ENCODE measurements around the gene TGFBR2.

The TGFBR2 gene

DNA sequence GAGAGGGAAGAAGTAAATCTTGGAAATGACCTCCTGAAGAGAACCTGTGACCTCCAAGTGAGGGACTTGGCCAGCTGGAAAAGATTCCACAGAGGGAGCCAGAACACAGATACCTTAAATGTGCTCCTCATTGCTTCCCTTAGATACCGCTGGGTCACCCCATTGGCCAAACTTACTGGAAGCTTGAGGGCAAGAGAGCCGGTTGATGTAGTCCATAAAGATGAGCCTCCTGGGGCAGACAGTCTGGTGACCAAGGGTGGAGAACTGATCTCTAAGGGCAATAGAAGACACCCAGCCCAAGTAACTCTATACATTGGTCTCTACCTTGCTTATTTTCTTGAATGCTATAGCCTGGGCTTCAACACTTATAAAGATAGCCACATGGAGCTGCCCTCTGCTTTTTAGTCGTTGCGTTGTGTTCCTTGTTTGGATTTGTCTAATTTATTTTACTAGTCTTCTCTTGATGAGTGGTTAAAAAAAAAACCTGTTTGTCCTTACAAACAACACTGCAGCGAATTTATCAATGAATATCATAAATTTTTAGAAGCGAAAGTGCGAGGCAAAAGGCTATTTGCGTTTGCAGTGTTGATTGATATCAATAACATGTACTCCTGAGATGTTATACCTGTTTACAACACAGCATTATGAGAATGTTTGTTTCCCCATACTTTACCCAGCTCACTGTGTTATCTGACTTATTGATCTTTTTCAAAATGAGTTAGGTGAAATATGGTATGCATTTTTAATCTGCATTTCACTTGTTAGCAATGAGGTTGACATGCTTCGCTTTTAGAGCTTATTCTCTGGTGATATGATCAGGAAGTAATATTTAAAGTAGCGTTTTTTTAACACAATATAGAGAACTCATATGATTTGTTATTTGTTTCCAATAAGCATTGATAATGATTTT lies 31.2 kb downstream of the TGFBR2 start:
- no peak for DNase-seq (ENCODE audit: low spot score)

DNA sequence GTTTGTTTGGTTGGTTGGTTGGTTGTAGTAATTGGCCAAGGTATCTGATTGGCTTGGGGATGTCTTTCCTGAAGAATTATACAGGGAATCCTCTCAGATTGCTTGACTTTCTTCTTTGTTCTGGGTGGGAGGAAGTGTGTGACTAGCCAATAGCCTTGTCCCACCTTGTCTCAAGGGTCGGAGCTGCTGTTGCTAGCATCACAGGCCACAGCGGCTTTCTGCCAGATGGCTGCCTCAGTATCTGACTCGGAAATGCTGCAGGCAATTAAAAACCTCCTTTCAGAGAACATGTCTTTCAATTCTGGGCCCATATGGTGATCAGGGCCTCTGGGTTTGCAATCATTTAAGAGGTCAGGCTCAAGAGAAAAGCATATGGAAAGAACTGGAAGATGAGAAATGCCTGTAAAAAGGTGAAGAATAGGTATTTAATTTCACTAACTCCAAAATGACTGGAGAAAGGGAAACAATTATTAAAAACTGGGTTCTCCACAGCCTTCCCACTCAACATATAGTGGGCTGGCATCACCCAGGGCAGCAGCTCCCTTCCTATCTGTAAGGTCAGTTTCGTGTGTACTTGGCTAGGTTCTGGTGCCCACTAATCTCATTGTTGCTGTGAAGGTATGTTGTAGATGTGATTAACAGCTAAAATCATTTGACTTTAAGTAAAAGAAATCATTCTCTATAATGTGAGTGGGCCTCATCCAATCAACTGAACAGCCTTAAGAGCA lies 32.4 kb downstream of the TGFBR2 start:
- DNase-seq (ENCODE audit: low spot score): no peak

DNA sequence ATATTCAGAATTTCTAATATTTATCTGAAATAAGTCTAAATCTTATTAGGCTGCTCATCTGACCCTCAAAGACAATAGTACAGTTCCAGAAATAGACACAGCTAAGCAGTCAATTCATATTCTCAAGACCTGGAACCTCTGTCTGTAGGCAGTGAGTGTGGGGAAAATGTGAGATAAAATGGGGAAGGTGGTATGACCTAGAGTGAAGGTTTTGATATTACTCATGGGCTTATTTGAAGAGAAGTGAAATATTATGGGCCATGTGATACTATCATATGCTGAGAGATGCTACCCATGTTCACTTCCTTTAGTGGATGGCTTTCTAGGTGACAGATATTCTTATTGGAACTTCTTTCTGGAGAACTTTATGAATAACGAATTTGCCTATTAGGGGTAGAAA lies 33.5 kb downstream of the TGFBR2 start:
- DNase-seq (ENCODE audit: low spot score): no peak

DNA sequence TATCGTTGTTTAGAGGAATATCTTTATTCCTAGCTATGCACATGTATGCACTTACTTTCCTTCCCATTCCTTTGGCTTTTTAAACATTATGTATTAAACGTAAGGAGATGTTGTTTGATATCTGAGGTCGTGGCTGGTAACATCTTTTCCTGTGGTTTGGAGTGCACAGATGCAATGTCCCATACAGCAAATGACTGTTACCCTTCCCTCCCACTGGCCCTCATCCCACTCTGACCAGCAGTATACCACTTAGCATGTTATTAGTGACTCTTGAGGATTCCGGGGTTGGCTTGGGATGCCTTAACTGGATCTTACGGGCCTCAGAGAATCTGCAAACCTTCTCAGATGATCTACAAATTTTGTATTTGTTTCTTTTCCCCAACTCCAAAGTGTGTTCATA lies 34.5 kb downstream of the TGFBR2 start:
- DNase-seq (ENCODE audit: low spot score): no peak

DNA sequence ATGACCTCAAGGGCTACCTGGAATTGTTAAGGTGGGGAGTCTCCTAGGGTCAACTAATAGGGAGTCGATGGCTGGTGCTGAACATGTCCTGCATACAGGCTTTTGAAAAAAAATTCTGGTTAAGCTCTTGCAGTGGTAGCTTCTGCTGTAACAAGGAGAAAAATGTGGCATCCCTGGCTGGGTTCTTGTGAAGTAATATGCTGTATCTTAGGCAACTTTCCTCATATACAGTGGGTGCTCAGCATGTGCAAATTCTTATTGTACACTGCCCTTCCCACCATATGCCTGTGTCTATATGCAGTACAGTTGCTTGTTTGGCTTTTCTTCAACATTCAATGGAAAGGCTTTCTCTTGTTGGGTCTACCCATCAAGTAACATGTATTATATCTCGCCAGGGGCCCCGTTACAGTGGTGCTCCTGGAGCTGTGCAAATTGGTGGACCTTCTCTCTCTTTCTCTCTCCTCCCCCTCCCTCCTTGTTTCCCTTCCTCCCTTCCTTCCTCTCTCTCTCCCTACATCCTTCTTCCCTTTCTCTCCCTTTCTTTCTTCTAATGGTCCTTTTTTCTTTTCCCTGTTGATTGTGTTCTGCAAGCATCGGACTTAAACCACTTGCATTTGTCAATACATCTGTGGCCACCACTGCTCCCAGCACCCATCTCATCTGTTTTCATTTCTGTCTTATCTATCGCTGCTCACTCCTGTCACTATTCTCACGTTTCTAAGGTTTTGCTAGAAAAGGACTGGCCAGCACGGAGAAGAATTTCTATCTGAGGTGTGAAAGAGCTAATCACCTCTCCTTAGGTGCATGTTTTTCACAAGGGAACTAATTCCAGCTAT lies 35.2 kb downstream of the TGFBR2 start:
- DNase-seq (ENCODE audit: low spot score): no peak

DNA sequence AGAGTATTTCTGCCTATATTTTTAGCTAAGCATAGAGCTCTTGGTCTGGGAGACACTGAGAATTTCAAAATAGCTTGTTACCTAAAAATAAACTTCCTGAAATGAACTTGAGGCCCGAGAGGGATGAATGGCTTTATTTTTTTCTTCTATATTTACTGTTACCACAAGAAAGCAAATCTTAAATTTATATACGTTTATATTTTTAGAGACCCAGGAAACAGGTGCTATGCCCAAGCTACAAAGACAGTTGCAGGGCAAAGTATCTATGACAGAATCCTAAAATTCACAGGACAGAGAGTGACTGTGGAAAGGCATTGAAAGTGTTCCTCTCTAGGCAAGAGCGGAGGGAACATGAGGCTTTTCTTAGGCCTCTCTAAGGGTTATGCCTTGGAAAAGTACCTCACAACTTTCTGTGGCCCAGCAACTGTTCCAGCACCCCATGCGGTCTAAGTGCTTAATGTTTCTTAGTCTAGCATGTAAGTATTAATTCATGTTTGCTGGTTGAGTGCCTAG lies 36.5 kb downstream of the TGFBR2 start:
- DNase-seq (ENCODE audit: low spot score): no peak

DNA sequence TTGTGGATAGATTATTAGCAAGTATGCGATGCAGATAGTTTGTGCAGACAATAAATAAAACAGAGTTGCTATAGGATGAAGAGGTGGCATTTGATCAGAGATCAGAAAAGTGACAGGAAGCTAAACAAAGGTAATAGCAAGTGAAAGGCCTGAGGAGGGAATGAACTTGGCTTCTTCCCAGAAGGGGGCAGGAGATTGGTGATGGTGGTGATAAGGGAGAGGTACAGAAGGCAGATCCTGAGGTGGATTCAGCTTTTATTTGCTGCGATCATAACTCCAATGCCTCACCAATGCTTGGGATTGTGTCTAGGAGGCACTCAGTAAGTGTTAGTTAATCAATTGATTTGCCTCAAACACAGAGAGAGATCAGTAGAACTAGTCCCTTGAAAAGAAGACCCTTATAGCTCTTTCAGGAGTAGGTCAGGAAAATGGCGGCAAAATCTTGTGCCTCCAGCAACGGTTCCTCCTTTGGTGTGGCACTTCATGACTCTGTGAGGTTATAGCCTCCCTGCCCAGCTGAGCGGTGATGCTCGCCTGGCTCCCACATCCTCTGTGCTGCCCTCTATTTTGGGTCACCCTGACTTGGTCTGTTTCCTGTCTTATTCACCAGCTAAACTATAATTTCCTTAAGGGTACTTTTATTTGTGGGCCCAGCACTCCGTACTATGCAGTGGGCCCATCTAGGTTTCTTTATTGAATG lies 37.5 kb downstream of the TGFBR2 start:
- no peak for DNase-seq (ENCODE audit: low spot score)

DNA sequence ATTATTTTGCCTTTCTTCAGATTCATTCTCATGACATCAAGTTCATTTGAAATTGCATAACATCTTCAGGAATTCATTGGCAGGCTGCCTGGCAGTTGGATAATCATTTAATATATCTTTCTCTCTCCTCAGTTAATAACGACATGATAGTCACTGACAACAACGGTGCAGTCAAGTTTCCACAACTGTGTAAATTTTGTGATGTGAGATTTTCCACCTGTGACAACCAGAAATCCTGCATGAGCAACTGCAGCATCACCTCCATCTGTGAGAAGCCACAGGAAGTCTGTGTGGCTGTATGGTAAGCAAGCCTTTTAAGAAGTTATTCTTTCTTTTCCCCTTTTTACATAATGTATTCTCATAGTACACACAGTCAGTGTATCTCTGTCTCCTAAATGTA lies 38.2 kb downstream of the TGFBR2 start:
- no peak for DNase-seq (ENCODE audit: low spot score)

DNA sequence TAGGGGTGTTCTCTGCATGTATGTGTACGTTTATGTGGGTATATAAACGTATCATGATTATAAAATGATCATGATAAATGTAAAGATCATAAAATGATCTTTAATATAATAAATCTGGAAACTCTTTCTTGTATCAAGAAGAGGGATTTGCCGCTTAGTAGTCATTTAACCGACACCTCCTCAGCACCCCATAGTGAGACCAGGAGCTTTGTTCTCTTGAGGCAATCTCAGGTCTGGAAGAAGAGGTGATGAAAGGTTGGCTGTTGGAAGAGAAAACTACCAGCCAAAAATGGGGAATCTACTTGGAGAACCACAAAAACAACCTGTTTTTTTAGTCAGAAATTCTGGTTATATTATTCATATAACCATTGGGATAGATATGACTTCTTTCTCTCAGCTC lies 38.7 kb downstream of the TGFBR2 start:
- no peak for DNase-seq (ENCODE audit: low spot score)

DNA sequence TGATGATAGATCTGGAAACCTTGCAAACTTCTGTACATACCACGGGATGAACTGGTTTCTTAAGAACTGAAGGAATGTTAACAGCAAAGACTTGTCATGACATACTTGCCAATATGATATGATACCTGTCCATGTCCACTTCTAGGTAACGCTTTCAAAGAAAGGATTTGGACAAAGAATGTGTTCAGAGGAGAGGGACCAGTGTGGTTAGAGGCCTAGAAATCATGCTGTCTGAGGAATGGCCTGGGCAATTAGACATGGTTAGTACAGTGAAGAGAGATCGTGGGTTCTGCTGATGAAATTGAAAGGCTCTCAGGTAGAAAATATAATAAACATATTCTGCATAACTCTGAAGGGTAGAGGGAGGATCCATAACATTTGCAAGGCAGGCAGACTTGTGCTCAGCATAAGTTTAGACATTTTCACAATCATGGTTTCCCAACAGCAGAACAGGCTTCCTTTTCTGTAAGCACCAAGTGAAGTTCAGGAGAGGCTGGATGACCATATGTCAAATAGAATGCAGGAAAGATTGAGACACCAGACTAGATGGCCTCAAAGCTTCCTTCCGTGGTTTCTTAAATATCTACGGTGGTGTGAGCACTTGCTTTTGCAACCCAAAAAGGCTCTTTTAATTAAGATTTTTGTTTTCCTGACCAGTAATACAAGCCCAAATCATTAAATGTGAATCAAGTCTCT lies 39.9 kb downstream of the TGFBR2 start:
- DNase-seq (ENCODE audit: low spot score): no peak

DNA sequence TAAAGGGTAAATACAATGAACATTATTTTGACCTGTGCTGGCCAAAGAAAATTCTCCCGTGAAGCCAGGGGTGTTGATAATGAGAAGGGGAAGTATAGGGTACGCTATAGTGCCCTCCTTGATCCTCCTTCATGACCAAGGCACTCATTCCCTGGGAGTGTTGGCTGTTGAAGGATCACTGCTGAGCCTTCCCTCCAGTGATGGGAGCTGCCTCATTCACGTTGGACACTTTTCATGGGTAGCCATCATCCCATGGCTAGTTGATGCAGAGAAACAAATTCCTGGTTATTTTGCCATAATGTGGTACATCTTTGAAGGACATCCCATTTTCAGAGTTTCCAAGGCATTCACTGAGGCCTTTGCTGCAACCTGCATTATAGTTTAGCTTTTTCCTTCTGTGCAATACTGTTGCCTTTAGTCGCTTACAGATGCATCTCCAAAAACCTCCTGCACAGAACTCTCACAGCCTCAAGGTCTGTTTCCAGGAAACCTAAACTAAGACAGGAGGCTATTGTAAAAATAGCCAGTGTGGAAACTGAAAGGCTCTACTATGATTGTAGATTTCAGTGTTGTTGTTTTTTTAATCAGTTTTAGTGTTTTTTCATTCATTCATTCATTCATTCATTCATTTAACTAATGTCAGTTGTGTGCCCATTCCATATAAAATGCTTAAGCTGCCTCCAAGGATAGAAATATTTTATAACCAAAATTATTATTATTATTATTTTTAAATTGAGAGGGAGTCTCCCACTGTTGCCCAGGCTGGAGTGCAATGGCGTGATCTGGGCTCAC lies 40.8 kb downstream of the TGFBR2 start:
- no peak for DNase-seq (ENCODE audit: low spot score)

DNA sequence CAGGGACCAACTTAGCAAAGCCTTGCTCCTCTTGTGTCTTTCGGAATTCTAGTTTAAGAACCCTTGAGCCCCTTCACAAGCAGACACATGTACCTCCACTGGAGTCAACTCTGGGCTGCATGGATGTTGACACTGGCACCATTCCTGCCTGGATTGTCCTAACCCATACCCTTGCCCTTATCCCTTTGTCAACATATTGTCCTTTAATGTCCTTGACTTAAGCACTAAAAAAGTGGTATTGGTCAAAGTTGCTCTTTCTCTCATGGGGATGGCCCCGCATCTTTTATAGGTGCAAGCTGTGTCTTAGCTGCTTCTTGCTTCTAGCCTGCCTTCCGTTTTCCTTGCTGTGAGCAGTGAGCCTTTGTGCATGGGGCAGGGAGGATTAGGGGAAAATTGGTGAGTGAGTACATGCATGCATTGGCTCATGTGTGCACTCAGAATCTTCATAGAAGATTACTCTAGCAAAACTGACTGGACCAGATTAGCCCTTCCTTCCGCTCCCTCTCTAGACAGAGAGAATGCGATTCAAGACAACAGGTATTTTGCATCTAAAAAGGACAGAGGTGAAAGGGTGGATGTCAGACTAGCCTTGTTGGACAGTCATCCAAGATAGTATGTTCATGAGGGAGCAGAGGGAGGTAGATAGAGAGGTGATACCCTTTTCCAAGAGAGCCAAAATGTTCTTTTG lies 42.4 kb downstream of the TGFBR2 start:
- DNase-seq (ENCODE audit: low spot score): no peak

DNA sequence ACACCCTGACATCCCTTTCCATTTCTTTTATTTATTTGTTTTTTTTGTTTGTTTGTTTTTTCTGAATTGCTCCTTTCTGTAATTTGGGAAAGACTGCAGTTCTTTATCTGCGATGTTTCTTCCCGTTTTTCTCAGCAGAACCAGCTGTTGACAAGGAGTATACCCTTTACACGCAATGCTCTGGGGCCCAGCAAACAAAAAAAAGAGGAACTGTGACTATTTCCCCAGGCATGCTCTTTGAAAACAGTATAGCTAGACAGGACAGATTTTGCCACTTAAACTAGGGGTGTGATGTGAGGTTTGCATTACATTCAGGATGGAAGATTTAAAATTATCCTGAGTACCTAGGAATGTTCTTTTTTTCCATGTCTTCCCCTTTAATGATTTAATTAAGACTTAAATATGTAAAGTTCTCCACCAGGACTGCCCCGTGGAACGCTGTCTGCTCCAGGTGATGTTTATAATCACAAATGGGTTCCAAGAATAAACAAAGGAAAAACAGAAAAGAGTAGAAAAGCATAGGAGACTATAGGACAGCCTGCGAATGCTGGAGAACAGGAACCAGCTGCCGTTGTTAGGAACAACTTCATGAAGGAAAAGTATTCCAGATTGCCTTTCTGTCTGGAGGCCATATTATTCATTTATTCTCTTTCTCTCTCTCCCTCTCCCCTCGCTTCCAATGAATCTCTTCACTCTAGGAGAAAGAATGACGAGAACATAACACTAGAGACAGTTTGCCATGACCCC lies 43.3 kb downstream of the TGFBR2 start:
- DNase-seq (ENCODE audit: low spot score): no peak

DNA sequence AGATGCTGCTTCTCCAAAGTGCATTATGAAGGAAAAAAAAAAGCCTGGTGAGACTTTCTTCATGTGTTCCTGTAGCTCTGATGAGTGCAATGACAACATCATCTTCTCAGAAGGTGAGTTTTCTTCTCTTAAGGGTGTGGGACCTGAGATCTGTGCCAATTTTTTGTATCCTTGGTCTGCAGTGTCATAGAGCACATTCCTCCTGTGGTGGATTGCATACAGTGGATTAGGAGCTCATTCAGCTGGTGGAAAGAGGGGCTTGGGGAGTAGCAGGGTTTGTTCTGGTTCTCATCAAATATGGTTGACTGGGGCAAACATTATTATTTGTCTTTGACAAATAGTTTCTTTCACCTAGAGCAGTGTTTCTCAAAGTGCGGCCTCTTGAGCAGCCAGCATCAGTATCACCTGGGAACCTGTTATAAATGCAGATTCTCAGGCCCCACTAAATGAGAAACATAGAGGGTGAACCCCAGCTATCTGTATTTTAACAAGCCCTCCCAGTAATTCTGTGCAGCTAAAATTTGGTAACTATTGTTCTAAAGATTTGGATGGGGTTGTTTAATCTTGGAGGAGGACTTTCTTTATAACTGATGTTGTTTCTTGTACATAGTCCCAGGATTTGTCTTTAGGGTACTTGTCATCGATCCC lies 44.1 kb downstream of the TGFBR2 start:
- no peak for DNase-seq (ENCODE audit: low spot score)

DNA sequence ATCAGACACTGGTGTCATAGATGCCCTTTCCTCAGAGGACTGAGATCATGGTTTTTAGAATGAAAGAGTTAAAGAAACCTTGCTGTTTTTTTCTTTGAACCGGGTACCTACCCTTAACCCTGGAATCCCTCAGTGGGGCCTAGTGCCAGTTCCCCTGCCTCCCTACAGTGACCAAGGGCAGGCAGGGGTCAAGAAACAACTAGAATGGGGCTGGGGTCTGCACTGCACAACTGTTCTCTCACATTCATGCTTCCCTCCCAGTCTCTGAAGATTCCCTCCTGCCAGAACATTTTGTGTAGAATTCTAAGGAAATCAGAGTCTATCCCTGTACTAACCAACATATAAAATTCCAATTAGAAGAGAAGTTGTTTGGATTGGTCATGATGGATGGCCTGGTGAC lies 47.9 kb downstream of the TGFBR2 start:
- DNase-seq (ENCODE audit: low spot score): no peak

DNA sequence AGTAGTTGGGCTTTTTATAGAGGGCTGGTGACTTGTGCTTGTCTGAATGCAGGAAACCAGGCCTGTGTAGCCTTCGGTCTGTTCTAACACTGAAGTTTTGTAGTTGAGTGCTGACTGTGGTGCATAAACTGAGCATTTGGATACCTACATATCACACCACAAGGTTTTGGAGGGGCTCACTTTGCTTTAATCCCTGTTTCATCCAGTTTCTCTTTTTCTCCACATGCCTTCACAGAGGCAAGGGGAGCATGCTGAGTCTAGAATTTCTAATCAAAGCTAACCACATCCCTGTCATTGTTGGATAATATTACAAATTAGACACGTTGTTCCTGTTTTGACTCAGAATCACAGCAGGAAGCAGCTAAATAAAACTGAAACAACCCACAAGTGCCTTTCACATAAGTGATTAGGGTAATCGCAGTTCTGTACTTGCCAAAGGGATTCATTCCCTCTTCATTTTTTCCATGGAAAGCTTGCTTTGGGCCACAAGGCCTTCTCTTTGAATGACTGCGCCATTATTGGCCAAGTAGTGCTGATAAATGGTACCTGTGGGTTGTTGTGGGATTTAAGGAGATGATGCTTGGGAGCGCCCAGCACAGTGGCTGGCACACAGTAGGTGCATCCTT lies 48.9 kb downstream of the TGFBR2 start:
- DNase-seq (ENCODE audit: low spot score): no peak

DNA sequence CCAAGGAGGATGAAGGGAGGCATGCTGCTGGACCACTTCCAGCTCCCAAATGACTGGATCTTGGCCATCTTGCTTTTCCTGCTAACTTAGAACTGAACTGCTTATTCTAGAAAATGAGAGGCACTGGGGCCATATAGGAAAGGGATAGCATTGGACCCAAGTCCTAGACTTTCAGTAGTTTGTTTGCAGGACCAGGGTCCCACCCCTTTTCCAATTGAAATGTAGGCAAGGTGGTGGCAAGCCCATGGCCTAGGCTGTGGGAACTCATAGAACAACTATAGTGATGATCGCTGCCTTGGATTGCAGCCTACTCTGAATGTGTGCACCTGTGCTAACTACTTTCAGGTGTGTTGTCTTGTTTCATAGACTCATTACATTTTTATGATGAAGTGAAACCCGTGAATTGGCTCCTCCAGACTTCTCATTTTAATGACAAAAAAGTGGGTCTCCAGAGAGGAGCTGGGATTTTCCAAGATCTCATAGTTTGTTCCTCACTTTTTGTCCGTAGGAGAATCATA lies 50.3 kb downstream of the TGFBR2 start:
- DNase-seq (ENCODE audit: low spot score): no peak

DNA sequence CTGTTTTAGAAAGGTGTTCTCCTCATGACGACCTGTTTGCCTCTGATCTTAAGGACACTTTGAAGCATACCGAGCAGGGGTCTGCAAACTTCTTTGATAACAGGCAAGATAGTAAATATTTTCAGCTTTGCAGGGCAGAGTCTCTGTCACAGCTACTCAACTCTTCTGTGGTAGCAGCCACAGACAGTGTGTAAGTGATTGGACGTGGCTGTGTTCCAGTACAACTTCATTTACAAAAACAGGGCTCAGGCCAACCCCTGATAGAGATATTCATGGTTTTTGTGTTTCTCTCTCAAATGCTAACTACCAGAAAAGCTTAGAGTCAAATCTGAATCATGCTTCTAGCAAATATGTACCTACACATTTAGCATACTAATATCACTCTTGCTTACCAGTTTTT lies 51.5 kb downstream of the TGFBR2 start:
- DNase-seq (ENCODE audit: low spot score): no peak

Data from iPS-NIHi11 (cell line).